Psoas muscle (tissue), 8 donors: ENCODE data around the gene ZMYND11. TPM values are rescaled to one million over a fixed set of nuclear protein-coding genes. Genes with fewer than 3 reads are reported as not detected.

Source experiments
- ATAC-seq, 4 donors: fragments of 200-7000 bp; cut with Tn5 transposase; one replicate each; pipeline ENCODE4 v1.9.1; 2020; ENCODE audit warnings: moderate library complexity in 3 of 4, mild to moderate bottlenecking in 2 of 4
- DNase-seq, 2 donors: peaks; one replicate each; pipeline ENCODE4 v3.0.0-alpha.2; 2020
- H3K27ac ChIP-seq: fragments of 200-600 bp; one replicate; pipeline ENCODE4 v1.8.0; 2022
- H3K27me3 ChIP-seq, 3 donors: fragments of 200-600 bp in 1 of 3; one replicate each; pipeline versions ENCODE4 v1.6.1 to v1.8.0; 2013 to 2022; ENCODE audit warnings: low read length in 2 of 3, mild to moderate bottlenecking in 2 of 3, moderate library complexity in 1 of 3; ENCODE audit not compliant: insufficient read depth in 3 of 3
- H3K36me3 ChIP-seq, 2 donors: fragments of 200-600 bp in 1 of 2; one replicate each; pipeline versions ENCODE4 v1.6.1 to v1.8.0; 2013 to 2022; ENCODE audit warnings: low read depth in 1 of 2, mild to moderate bottlenecking in 1 of 2, moderate library complexity in 1 of 2; ENCODE audit not compliant: insufficient read depth in 1 of 2
- H3K4me1 ChIP-seq: fragments of 200-600 bp; one replicate; pipeline ENCODE4 v1.8.0; 2022
- H3K4me3 ChIP-seq: fragments of 200-600 bp; one replicate; pipeline ENCODE4 v1.8.0; 2022; ENCODE audit warnings: mild to moderate bottlenecking
- H3K9me3 ChIP-seq: fragments of 200-600 bp; one replicate; pipeline ENCODE4 v1.8.0; 2022
- WGBS, 3 donors: extraction: QIAGEN DNeasy Blood & Tissue Kit; methylation state at CpG; one replicate each; pipeline versions ENCODE4 v1.1.6 to v1.1.7; 2013; 5-methylcytosine and 5-hydroxymethylcytosine counted together
- intact Hi-C, 2 donors: fragments of 100-400 bp; cut with DNase I; formaldehyde crosslinking; loops; one replicate each; pipeline versions ENCODE4 v1.11.0 to v1.14.2; 2022
- polyA plus RNA-seq, 3 donors: library from polyadenylated mRNA; stranded (reverse); fragments of 200-250 nt; gene quantifications; one replicate each; pipeline ENCODE4 v1.2.3, GENCODE V29; 2013
- total RNA-seq, 4 donors: library from RNA; stranded (reverse); fragmentation: NEBNext Ultra II Directional in 2 of 4; extraction: Animal tissue kit (Norgen Biotek cat#: 25700) in 2 of 4; gene quantifications; one replicate each; pipeline versions ENCODE4 v1.2.1 to v1.2.4, GENCODE V29; 2021 to 2023
- TF ChIP-seq, protein P1 (sequence below): fragments of 200-600 bp; IDR thresholded peaks from one replicate; pipeline ENCODE4 v1.8.0; 2022; ENCODE audit warnings: antibody characterized with exemption
- donor health status: healthy with polysubstance abuse.
- donor health status: DM: no; HTN: no; CAD: no; lungs with moderate emphysema.
- donor health status: Bipolar disorder and iron deficiency.
- donor health status: healthy.
- donor health status: DM: yes; HTN: yes; CAD: no.
- donor health status: DM: no; HTN: no; CAD: no.
- donor health status: DM: no; HTN: no; CAD: no.
- donor health status: DM: yes; HTN: yes; CAD: no.

The ZMYND11 gene
- total and polyA plus RNA-seq, 7 donors = 27.2 to 75.9 (median 60.3) TPM

DNA sequence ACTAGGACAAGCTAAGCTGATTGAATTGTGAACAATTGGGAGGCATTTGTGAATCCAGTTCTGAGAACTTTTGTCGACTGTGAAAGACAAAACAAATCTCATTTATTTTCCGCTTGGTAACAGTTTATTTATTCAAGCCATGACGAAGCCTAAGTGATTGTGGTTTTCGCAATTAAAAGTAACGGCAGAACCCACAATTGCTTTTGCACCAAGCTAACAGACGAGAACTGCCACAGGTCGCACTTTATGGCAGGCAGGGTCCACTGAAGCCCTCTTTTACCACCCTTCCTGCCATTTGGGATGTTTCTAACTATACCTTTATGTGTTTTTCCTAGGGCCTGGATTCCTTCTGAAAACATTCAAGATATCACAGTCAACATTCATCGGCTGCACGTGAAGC is 111.2 kb downstream of the ZMYND11 start:
- H3K36me3 ChIP-seq = peaks cover 9 to 95% of the 10 kb centered on the region in 2 donors
- DNase-seq (no peak), ATAC-seq (no peak)
- TF ChIP-seq, protein P1, sequence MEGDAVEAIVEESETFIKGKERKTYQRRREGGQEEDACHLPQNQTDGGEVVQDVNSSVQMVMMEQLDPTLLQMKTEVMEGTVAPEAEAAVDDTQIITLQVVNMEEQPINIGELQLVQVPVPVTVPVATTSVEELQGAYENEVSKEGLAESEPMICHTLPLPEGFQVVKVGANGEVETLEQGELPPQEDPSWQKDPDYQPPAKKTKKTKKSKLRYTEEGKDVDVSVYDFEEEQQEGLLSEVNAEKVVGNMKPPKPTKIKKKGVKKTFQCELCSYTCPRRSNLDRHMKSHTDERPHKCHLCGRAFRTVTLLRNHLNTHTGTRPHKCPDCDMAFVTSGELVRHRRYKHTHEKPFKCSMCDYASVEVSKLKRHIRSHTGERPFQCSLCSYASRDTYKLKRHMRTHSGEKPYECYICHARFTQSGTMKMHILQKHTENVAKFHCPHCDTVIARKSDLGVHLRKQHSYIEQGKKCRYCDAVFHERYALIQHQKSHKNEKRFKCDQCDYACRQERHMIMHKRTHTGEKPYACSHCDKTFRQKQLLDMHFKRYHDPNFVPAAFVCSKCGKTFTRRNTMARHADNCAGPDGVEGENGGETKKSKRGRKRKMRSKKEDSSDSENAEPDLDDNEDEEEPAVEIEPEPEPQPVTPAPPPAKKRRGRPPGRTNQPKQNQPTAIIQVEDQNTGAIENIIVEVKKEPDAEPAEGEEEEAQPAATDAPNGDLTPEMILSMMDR = no peak
- 91 to 94% (median 93%) methylated on average over 9 of the region's 9 CpGs for WGBS, 3 donors
- intact Hi-C loops = no loop called here
- no peak overlapping the region for H3K27ac ChIP-seq
- H3K9me3 ChIP-seq = no peaks in the 10 kb centered on the region
- no peak overlapping the region for H3K4me3 ChIP-seq
- H3K4me1 ChIP-seq = no peaks in the 10 kb centered on the region
- no peaks in the 10 kb centered on the region for H3K27me3 ChIP-seq

- Histone ChIP-seq H3K4me1 (no peaks in the 10 kb centered on the region), H3K27me3 (no peaks in the 10 kb centered on the region), H3K4me3 (no peak overlapping the region), H3K36me3 (peaks cover 11 to 95% of the 10 kb centered on the region in 2 donors), H3K9me3 (no peaks in the 10 kb centered on the region), H3K27ac (no peak overlapping the region)
- WGBS, 3 donors = 88 to 95% (median 93%) methylated on average over 4 of the region's 4 CpGs
- TF ChIP-seq, protein P1 = no peak
- ATAC-seq (no peak), DNase-seq (no peak)
- intact Hi-C loops = no loop called here
Observed at GRCh38 chr10:247480-247879, 112.2 kb downstream of the ZMYND11 start.

DNA sequence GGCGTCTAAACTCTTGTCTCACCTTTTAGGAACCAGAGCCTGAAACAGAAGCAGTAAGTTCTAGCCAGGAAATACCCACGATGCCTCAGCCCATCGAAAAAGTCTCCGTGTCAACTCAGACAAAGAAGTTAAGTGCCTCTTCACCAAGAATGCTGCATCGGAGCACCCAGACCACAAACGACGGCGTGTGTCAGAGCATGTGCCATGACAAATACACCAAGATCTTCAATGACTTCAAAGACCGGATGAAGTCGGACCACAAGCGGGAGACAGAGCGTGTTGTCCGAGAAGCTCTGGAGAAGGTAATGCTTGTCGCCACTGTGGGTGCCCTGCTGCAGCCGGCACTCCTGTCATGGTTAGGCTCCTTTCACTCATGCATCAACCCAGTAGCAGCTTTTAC is 113.1 kb downstream of the ZMYND11 start:
- Histone ChIP-seq H3K9me3 (no peaks in the 10 kb centered on the region), H3K36me3 (peaks cover 13 to 96% of the 10 kb centered on the region in 2 donors), H3K27me3 (no peaks in the 10 kb centered on the region), H3K27ac (no peak overlapping the region), H3K4me3 (no peak overlapping the region), H3K4me1 (no peaks in the 10 kb centered on the region)
- intact Hi-C loops = no loop called here
- 91 to 96% (median 95%) methylated on average over 15 of the region's 15 CpGs for WGBS, 3 donors
- DNase-seq = no peak
- TF ChIP-seq, protein P1 = no peak
- no peak for ATAC-seq

DNA sequence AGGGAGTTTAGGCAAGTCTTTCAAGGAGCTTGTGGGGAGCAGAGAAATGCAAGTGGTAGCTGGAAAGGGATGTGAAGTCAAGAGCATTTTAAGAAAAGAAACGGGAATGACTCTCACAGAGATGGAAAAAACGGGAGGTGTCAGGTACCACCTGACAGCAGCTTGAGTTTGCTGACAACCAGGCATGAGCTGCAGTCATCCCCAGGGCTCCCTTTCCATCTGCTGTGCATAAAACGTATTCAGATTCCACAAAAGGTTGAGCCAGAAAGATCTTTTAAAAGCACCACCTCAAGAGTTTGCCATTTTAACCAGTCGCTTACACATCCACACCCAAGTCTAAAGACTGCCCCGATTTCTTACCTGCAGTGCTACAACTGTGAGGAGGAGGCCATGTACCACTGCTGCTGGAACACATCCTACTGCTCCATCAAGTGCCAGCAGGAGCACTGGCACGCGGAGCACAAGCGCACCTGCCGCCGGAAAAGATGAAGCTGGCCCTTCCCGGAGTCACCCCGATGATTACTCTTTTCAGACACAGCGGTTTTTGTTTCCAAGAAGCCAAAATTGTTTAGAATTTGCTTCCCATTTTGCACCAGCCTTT is 116.8 kb downstream of the ZMYND11 start:
- DNase-seq = no peak
- no peak for ATAC-seq
- Histone ChIP-seq H3K4me3 (no peak overlapping the region), H3K9me3 (no peaks in the 10 kb centered on the region), H3K4me1 (no peaks in the 10 kb centered on the region), H3K36me3 (peaks cover 9 to 91% of the 10 kb centered on the region in 2 donors), H3K27ac (no peak overlapping the region), H3K27me3 (no peaks in the 10 kb centered on the region)
- WGBS, 3 donors = 79 to 89% (median 79%) methylated on average over 13 of the region's 13 CpGs
- TF ChIP-seq, protein P1 = no peak
- intact Hi-C loops = no loop called here
